Keratinocyte (primary cell): ENCODE data around the gene PCDH8.

Experiments used
- EZH2 ChIP-seq: IDR thresholded peaks from one replicate; pipeline ENCODE4 v1.6.1; 2012; ENCODE audit warnings: inconsistent platforms, mild to moderate bottlenecking, low read length, moderate library complexity
- TF ChIP-seq, protein P1 (sequence below), 3 experiments: IDR thresholded peaks in 1 of 3; conservative IDR thresholded peaks in 1 of 3; optimal IDR thresholded peaks in 1 of 3; 2 replicates in 2 of 3; 3 replicates in 1 of 3; pipeline versions ENCODE3 to v1.5.1; 2011; ENCODE audit warnings: low read length in 3 of 3, mild to moderate bottlenecking in 3 of 3, moderate library complexity in 2 of 3, control low read depth in 1 of 3, inconsistent platforms in 1 of 3; ENCODE audit not compliant: insufficient read depth in 2 of 3; ENCODE audit errors: extremely low read depth in 1 of 3

DNA sequence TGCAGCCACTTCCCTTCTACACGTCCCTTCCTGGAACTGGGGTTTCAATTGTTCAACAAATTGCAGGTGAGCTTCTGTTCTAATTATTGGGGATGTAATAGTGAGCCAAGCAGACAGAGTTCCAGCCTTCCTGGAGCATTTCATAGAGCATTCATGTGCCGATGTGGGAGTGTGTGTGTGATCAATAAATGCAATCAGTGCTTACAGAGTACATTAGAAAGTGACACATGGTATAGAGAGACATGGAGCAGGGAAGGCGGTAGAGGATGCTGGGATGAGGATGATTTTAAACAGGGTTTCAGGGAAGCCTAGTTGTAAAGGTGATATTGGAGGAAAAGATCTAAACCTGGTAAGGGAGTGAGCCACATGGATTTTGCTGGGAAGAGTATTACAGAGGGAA, 21.7 kb upstream of the PCDH8 start:
- no peak for TF ChIP-seq EZH2
- TF ChIP-seq, protein P1, sequence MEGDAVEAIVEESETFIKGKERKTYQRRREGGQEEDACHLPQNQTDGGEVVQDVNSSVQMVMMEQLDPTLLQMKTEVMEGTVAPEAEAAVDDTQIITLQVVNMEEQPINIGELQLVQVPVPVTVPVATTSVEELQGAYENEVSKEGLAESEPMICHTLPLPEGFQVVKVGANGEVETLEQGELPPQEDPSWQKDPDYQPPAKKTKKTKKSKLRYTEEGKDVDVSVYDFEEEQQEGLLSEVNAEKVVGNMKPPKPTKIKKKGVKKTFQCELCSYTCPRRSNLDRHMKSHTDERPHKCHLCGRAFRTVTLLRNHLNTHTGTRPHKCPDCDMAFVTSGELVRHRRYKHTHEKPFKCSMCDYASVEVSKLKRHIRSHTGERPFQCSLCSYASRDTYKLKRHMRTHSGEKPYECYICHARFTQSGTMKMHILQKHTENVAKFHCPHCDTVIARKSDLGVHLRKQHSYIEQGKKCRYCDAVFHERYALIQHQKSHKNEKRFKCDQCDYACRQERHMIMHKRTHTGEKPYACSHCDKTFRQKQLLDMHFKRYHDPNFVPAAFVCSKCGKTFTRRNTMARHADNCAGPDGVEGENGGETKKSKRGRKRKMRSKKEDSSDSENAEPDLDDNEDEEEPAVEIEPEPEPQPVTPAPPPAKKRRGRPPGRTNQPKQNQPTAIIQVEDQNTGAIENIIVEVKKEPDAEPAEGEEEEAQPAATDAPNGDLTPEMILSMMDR (optimal IDR thresholded peaks at IDR 0.05 in 1 of 3, IDR thresholded peaks at IDR 0.05 in 1 of 3, conservative IDR thresholded peaks at IDR 0.05 in 1 of 3; ENCODE audit: extremely low read depth in 1 of 3, insufficient read depth in 2 of 3, low read length in 3 of 3) = no peak
